Measurements from ENCODE around the gene TSR3.
"Not testable (repeated sequence)": the region's sequence is repeated elsewhere in the genome, so short reads cannot be mapped to it uniquely, and the experiment has no call there.

The TSR3 gene

DNA sequence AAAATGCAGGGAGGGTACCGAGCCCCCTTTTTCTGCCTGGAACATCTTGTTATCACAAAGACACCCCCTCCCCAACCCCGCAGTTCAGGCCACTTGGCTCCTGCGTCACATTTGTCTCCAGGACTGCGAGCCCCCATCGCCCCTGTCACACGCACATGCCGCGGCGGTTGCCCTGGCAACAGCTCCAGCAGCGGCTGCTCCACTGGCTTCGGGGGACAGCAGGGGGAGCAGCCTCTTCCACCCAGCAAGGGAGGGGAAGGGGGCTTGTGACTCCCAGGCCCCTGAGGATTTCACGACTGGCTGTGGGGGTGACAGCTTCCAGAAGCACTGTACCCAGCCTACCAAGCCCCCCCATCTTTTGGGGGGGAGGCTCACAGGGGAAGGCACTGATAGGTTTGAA, 15.7 kb downstream of the TSR3 start:
- DNase-seq: no peak

DNA sequence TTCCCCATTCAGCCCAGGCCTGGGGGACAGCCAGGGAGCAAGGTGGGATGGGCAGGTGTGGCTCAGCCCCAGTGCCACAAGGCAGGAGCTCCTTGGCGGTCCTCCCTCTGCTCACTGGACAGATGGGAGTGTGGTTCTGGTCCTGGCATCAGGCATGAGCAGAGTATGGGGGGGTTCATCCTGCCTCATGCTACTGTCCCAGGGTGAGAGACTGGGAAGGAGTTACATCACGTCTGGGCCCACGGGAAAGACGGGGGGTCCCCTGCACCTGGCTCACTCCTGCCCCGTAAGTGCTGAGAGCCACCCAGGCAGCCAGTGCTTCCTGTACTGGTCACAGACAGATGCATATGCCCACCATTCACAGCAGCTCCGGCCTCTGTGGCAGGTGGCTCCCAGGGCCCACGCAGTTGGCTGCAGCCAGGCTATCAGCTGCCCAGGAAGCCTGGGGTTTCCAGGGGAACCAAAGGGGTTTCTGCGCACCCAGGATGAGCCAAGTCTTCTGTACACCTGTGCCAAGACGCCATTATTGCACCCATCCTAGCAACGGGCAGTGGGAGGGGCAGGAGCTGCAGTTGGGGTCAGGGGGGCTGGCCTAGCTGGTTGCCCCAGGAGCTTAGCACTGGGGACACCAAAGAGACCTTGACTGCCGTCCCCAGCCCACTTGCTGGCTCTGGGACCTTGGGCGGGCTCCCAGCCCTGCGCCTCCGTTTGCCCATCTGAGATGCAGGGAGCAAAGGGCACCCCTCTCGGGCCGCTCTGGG, 16.3 kb downstream of the TSR3 start:
- no peak for DNase-seq

DNA sequence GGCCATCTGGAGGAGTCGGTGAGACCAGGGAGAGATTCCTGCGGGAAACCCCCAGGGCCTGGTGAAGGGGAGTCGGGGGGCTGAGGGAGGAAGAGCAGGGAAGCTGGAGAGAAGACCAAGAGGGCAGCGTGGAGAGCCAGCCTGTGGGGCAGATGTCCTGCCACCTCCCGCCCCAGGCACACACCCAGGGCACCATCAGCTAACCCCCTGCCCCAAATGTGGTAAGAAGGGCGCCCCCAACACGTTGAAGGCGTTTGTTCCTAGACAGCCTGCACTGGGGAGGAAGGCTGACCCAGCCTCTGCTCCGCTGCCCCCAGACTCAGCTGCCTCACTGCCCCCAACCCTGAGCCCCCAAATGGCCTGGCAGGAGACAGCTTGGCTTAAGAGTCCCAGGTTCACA, 16.9 kb downstream of the TSR3 start:
- no peak for DNase-seq

DNA sequence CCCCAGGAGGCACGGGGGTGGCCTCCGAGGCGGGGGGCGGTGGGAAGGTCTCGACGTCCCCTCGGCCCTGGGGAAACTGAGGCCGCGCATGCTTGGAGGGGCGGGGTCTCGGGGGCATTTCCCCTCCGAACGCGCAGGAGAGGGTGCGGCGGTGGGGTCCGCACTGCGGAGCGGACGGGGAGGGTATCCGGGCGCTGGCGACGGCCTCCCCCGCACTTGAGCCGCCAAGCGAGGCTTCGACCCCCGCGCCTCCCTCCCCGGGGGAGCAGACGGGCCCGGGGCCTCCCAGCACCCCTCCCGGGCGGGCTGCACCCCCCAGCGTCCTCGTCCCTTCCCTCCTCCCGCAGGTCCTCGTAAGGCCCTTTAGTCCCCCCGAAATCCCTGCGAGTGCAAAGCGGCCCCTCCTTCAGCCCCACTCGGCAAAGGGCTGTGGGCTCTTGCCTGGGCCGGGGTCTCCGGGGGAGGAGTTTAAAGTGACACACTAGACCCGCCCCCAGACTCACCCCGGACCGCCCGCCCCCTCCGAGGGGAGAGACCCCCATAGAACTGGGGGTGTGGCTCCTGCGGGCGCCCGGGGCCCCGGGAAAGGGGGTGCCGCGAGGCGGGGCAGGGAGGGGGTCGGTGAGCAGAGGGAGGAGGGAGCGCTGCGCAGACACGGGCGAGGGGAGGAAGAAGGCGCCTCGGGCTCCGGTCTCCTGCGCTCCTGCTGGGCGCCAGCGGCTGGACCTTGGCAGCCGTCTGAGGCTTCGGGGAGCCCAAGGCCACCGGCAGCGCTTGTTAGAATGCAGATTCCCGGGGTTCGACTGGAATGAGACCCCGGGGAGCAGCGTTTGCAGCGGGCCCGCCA, 17.6 kb downstream of the TSR3 start:
- DNase-seq: no peak

DNA sequence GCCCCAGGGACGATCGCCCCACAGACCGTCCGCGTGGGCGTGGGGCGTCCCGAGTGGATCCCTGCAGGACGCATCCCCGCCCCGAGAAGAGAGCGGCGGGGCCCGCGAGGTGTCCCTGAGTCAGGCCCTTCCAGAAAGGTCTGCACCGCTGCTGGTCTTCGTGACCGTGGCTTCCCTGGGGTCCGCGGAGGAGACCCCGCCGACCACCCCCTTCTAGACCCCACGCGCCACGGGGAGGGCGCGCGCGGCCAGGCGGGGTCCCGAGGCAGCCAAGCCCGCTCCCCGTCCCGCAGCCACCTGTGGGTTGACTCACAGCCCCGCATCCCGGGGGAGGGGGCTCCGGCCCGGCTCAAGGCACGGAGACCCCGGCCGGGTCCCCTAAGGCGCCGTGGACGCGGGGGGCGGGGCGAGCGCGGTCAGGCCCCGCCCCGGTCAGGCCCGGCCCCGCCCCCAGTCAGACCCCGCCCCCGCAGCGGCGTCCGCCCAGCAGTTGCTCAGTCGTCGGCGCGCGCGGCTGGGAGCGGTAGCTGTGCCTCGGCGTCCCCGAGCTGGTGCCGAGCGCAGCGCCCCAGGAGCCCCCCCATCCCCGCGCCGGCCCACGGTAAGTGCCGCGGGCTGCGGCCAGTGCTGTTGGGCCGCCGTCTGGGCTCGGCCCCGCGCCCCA, 18.4 kb downstream of the TSR3 start, which contains the start of gene BAIAP3:
BAIAP3 (plus strand) TSS at position 497 of the 664 bp plus-strand sequence. CDS start 4,905 bp downstream, outside the sequence.
- no peak for DNase-seq

DNA sequence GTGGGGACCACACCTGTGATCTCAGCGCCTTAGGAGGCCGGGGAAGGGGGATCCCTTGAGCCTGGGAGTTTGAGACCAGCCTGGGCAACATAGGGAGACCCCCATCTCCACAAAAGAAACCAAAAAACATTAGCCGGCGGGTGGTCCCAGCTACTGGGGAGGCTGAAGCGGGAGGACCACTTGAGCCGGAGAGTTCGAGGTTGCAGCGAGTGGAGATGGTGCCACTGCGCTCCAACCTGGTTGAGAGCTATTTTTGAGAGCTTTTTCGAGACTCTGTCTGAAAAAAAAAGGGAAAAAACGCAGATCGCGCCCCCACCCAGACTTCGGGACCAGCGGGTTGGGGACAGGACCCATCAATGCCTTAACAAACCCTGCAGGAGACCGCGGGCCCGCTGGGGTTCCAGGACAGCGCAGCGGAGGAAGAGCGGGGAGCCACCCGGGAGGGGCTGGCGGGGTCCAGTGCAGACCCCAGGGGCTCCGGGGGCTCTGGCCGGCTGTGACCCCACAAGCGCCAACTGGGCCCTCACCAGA, 19.0 kb downstream of the TSR3 start:
- no peak for DNase-seq

DNA sequence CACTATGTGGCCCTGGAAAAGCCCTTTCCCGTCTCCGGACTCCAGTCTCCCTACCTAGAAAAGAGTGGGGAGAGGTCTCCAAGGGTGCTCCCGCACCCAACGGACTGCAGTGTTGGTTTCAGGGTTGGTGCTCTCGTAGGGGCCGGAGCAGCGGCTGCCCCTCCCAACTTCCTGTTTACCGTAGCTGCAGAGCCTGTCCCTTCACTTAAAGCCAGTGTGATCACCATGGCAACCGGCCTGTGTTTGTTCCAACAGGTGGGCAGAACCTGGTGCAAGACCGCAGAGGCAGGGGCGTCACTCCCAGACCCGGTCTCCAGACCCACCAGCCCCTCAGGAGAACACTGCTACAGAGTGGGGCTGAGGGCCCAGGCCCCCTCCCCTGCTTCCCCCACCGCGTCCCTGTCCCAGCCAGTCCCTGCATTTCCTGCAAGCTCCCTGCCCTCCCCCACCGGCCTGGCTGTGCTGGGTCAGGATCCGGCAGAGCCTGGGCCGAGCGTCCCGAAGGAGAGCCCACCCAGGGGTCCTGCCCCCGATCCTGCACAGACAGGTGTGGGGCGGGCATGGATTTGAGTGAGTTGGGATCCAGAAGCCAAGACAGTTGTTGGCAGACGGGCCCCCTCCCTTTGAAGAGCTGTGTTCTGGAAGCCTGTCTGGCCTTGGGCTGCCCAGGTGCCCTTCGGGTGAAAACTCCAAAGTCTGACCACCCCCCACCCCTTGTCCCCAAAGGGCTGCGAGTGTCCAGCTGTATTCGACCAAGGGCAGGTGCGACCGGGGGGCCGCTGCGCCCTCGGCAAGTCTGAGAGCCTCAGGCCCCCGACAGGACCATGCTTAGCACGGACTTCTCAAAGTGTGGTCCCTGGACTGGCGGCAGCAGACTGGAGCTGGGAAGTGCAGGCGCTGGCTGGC, 19.7 kb downstream of the TSR3 start:
- DNase-seq: peak; percentile 37

DNA sequence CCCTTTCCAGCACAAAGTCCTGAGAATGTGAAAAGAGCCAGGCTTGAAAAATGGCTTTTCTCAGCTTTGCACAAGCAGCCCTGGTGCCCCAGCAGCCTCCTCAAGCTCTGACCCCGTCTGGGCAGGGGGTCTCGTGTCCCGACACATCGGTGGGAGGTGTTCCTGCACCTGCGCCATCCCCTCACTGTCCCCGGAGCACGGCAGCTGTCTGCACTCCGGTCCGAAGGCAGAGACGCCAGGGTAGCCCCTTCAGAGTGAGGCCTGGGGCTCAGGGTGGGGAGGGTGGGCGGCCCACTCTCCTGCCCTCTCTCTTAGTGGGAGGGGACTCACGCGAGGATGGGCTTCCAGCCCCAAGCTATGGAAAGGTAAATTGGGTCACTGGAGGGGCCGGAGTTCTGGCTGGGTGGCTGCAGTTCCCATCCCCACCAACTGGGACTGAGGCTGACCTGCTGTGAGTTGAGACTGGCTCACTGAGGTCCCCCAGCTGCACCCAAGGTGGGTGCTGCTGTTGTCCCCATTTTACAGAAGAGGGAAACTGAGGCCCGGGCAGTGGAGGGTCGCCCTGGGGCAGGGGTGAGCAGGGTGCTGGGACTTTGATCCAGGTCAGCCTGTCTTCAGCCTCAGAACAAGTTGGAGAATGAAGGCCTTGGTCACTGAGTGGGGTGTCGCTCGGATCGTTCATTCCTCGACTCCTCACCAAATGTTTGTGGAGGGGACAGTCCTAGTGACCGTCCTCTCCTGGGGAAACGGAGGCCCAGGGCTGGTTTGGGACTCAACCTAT, 20.6 kb downstream of the TSR3 start:
- DNase-seq: no peak

DNA sequence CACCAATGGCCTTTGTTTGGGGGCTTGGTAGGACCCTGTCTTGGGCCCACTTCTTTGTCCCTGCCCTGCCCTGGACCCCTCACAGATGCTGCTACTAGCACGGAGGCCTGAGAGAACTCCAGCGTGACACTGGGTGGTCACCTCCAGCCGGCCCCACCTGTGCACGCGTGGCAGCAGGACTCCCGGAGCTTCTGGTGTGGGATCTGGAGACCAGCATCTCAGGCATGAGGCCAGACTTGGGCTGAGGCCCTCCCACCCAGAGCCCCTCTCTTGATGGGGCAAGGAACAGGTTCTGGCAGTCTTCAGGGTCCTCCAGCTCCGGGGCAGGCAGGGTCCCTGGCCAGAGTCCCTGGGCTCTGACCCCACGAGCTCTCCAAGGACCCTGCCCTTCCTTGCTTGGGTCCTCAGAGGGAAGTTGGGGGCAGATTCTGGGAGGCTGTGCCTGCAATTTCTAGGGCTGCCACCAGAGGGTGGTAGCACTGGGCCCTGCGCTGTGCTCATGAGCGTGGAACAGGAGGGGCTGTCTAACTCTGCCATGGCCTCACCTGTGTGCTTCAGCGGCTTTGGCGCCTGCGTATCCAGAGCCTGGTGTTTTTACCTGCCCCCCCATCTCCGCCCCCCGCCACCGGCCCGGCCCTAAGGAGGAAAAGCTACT, 21.3 kb downstream of the TSR3 start:
- DNase-seq: no peak

DNA sequence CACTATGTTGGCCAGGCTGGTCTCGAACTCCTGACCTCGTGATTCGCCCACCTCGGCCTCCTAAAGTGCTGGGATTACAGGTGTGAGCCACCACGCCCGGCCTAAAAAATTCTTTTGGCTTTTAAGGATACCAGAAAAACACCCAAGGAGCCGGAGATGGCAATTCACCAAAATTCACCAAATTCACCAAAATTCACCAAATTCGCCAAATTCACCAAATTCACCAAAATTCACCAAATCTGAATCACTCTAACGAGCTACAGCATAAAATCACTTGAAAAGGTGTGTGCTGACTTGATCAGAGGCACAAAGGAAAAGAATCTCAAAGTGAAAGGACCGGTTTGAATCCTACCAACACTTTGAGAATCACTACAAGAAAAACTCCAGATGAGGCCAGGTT, 22.7 kb downstream of the TSR3 start:
- DNase-seq: not testable (repeated sequence)

DNA sequence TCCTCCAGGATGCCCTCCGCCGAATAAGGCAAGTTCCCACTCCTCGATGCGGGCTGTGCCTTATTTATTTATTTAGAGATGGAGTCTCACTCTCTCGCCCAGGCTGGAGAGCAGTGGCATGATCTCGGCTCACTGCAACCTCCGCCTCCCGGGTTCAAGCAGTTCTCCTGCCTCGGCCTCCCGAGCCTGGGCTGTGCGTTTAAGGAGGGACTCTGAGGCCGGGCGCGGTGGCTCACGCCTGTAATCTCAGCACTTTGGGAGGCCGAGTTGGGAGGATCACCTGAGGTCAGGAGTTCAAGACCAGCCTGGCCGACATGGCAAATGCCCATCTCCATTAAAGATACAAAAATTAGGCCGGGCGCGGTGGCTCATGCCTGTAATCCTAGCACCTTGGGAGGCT, 23.5 kb downstream of the TSR3 start:
- not testable (repeated sequence) for DNase-seq

DNA sequence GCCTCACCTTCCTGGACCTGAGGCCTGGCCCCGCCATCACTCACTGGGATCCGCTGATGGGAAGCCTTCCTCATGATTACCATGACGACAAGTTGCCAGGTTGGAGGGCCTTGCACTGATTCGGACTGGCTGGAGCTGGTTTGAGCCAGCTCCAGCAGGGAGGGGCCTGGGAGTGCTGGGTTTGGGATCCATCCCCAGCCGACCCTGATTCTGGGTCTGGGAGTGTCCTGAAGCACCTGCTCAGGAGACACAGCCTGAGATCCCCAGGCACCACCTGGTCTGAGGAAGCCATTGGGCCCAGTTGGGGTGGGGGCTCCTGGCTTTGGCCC, 24.1 kb downstream of the TSR3 start:
- no peak for DNase-seq

DNA sequence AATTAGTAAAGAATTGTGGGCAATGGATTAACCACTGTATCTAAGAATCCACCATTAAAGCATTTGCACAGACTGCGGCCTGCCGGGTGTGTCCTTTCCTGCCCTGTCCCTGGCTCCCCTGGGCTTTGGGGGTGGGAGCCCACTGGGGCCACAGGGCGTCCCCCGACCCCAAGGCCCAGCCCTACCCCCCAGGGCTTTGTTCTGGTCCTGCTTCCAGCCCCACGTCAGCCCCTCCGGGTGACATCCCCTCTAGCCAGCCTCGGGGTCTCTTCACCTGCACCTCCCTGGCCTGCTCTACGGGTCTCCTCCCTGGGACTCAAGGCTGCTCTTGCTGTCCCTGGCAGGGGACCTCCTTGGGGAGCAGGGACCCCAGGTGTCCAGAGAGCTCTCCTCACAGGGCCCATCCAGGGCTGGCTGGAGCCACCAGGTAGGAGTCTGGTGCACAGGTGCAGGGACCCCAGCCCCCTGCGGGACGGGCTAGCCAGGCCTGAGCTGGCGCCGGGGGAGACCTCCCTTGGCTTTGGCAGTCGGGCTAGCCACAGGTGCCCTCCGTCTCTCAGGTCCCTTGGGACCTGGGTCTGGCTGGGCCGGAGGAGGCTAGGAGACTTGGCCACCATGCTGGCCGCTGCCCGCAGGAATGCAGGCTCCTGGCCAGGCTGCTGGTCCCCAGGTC, 24.6 kb downstream of the TSR3 start:
- no peak for DNase-seq

DNA sequence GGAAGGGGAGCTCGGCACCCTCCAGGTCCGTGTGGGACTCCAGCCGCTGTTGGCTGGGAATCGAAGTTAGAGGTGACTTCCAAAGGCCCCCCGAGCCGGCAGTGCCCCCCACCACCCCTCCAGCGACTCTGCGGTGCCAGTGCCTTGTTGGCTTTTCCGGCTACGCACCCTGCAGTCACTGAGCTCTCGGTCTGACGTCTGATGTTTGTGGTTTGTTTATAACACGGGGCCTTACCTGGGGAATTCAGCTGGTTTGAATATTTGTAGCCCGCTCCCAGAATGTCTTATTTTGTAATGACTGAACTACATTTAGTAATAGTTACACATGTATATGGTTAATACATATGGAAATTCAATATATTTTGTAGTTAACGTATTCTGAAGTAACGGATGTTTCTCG, 25.3 kb downstream of the TSR3 start:
- no peak for DNase-seq

DNA sequence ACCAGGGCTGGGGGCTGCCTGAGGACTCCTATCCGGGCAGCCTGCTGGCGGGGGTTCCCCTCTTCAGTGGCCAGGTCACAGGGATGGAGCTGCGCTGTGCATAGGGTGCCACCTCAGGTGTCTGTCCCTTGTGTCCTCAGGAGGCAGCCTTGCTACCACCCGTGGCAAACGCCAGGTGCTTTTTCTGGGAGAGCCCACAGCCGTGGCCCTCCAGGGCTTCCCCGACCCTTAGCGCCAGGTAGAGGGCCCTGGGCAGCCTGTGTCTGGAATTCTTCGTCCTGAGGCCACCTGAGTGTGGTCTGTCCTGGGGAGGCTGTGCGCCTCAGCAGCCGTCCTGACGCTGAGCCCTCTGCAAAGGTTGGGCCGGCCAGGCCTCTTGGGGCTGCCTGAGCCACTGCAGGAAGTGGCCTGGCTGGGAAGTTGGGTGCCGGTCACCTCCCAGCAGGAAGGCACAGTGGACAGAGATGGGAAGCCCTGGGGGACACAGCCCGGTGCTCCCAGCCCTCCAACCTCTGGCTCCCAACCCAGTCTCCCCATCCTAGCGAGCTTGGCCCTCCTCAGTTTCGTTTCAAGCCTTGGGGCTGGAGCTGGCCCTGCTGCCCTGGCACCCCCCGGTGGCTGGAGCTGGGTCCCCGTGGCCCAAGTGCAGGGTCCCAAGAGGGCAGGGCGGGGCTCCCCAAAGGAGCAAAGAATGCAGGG, 25.9 kb downstream of the TSR3 start:
- DNase-seq: no peak

DNA sequence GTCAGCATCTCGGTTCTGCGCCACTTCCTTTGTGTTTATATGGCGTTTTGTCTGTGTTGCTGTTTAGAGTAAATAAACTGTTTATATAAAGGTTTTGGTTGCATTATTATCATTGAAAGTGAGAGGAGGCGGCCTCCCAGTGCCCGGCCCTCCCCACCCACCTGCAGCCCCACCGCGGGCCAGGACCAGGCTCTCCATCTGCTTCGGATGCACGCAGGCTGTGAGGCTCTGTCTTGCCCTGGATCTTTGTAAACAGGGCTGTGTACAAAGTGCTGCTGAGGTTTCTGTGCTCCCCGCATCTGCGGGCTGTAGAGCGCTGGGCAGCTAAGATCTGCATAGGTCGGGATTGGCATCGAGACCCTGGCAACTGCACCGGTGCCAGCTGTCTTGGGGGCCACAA, 26.4 kb downstream of the TSR3 start:
- DNase-seq: no peak

DNA sequence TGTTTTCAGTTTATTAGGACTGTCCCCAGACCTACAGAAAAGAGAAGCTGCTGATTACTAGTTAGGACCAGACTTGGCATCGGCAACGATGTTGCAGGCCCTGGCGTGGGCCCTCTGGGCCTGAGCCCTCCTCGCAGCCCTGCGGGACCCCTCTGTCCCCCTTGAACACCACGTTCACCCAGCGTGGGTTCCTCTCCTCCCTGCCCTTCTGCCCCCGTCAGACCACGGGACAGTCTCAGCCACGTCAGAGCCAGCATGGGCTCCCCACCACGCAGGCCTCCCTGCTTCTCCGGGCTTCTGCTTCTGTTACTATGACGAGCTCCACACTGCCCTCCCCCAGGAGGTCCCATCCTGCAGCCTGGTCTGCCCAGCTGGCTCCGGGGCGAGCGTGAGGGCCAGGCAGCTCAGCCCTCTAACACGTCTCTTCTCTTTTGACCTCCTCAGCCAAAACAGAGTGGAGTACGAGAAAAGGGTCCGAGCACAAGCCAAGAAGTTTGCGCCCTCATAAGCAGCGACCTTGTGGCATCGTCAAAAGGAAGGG, 27.3 kb downstream of the TSR3 start:
- DNase-seq: no peak

DNA sequence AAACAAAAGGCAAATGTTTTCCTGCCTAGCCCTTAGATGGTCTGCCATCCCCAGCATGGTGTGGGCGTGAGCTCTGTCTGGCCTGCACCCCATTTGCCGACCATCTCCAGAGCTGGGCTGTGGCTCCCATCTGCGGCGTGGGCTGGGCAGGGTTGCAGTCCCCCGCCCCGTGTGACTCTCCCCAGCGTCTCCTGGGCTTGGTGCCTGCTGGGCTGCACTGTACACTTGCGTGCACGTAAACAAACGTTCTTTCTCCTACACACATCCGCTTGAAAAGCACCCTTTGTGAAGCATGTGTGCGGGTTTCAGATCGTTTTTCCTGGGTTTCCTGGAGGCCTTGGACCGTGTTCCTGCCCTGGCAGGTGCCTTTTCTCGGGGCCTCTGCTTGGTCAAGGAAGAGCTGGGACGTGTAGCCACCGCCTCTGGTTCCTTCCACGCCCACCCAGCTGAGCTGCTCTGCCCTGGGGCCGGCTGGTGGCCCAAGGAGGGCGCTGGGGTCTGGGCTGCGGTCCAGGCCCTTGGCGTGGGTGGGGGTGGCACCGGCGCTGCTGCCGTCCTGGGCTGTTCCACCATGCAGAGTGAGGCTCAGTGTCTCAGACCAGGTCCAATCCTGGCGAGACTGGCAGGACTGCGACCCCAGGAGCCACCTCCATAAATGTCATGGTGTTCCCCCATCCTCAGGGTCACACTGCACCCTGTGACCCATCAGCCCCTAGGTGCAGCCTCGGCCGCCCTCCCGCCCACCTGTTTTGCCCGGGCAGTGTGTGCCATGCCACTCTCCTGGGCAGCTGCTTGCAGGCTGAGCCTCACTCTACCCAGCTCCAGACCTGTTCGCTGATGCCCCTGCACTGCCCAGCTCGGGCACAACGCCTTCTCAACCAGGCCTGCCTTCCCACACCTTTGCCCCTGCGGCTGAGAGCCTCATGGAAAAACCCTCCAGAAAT, 28.1 kb downstream of the TSR3 start:
- DNase-seq: no peak
